ENCODE results near the gene ATXN10.

ATXN10 gene

GRCh38 chr22:45656577-45656976 lies 15.1 kb upstream of the ATXN10 start:
- H2BK15ac ChIP-seq (ENCODE audit: low read depth, poor library complexity, severe bottlenecking): no peak overlapping the region
- 100% methylated on average over 2 of the region's 2 CpGs for WGBS

DNA sequence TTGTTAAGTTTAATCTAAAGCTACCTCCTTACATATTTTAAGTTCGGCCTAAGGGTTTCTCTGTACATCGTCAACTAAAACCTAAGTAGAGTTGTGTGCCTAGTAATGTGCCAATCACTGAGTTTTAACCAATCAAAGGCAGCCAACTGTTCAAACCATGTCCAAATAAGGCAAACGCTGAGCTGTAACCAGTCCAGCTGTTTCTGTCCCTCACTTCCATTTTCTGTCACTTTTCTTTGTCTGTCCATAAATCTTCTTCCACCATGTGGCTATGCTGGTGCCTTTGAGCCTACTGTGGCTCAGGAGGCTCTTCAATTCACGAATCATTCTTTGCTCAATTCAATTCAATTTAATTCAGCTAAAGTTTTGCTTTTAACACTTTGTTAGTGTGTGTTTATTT lies 13.9 kb upstream of the ATXN10 start:
- Histone ChIP-seq H3K14ac (ENCODE audit: low read length in 2 of 2) (no peak overlapping the region), H2BK15ac (ENCODE audit: low read depth, poor library complexity, severe bottlenecking) (no peak overlapping the region), H3K9me3 (ENCODE audit: control insufficient read depth, low read length) (no peaks in the 10 kb centered on the region), H3K4me1 (ENCODE audit: control insufficient read depth, insufficient read depth, low read depth, low read length) (no peaks in the 10 kb centered on the region), H3K4me2 (ENCODE audit: low read length, poor library complexity, severe bottlenecking) (no peak overlapping the region), H4K8ac (ENCODE audit: low read length) (no peak overlapping the region), H3K4me3 (ENCODE audit: insufficient read depth in 1 of 2, low read depth in 1 of 2, low read length in 2 of 2) (no peak overlapping the region), H3K79me1 (replicated peaks; ENCODE audit: low read length, poor library complexity, severe bottlenecking) (no peaks in the 10 kb centered on the region), H2BK12ac (ENCODE audit: low read length in 2 of 2) (no peak overlapping the region), H3K4ac (ENCODE audit: low read depth in 1 of 2, low read length in 2 of 2) (no peak overlapping the region), H2BK5ac (ENCODE audit: low read depth, low read length, poor library complexity, severe bottlenecking) (no peak overlapping the region), H3K27ac (ENCODE audit: low read length, poor library complexity, severe bottlenecking) (no peak overlapping the region), H2BK120ac (ENCODE audit: low read depth, low read length) (no peak overlapping the region), H2AK5ac (ENCODE audit: low read length, severe bottlenecking) (no peak overlapping the region), H3K36me3 (ENCODE audit: control insufficient read depth in 1 of 2, insufficient read depth in 2 of 2, low read depth in 1 of 2, low read length in 2 of 2) (no peaks in the 10 kb centered on the region), H2AFZ (ENCODE audit: low read depth, low read length) (no peak overlapping the region), H3K18ac (ENCODE audit: low read depth in 1 of 2, low read length in 2 of 2) (no peak overlapping the region), H4K91ac (ENCODE audit: low read length) (no peak overlapping the region), H3K9ac (ENCODE audit: low read length) (no peak overlapping the region), H3K23ac (ENCODE audit: low read length in 2 of 2) (no peak overlapping the region), H3K27me3 (ENCODE audit: control insufficient read depth in 1 of 2, insufficient read depth in 1 of 2, low read length in 2 of 2) (peaks cover 0 to 7% of the 10 kb centered on the region in 2 experiments)
- 94% methylated on average over 3 of the region's 4 CpGs for WGBS
- no peak for DNase-seq

More at GRCh38 chr22:45656577-45656976, 15.1 kb upstream of the ATXN10 start:
- Histone ChIP-seq H3K14ac (ENCODE audit: low read length in 2 of 2) (no peak overlapping the region), H3K18ac (ENCODE audit: low read depth in 1 of 2, low read length in 2 of 2) (no peak overlapping the region), H2BK120ac (ENCODE audit: low read depth, low read length) (no peak overlapping the region), H4K91ac (ENCODE audit: low read length) (no peak overlapping the region), H3K4me1 (ENCODE audit: control insufficient read depth, insufficient read depth, low read depth, low read length) (no peaks in the 10 kb centered on the region), H3K36me3 (ENCODE audit: control insufficient read depth in 1 of 2, insufficient read depth in 2 of 2, low read depth in 1 of 2, low read length in 2 of 2) (no peaks in the 10 kb centered on the region), H3K9me3 (ENCODE audit: control insufficient read depth, low read length) (no peaks in the 10 kb centered on the region), H3K79me1 (replicated peaks; ENCODE audit: low read length, poor library complexity, severe bottlenecking) (no peaks in the 10 kb centered on the region), H3K23ac (ENCODE audit: low read length in 2 of 2) (no peak overlapping the region), H4K8ac (ENCODE audit: low read length) (no peak overlapping the region), H2BK12ac (ENCODE audit: low read length in 2 of 2) (no peak overlapping the region), H3K9ac (ENCODE audit: low read length) (no peak overlapping the region), H3K27me3 (ENCODE audit: control insufficient read depth in 1 of 2, insufficient read depth in 1 of 2, low read length in 2 of 2) (peaks cover 0 to 13% of the 10 kb centered on the region in 2 experiments), H3K4ac (ENCODE audit: low read depth in 1 of 2, low read length in 2 of 2) (no peak overlapping the region), H2BK5ac (ENCODE audit: low read depth, low read length, poor library complexity, severe bottlenecking) (no peak overlapping the region), H2AK5ac (ENCODE audit: low read length, severe bottlenecking) (no peak overlapping the region), H3K4me2 (ENCODE audit: low read length, poor library complexity, severe bottlenecking) (no peak overlapping the region), H3K4me3 (ENCODE audit: insufficient read depth in 1 of 2, low read depth in 1 of 2, low read length in 2 of 2) (no peak overlapping the region), H3K27ac (ENCODE audit: low read length, poor library complexity, severe bottlenecking) (no peak overlapping the region), H2AFZ (ENCODE audit: low read depth, low read length) (no peak overlapping the region)
- no peak for DNase-seq

DNA sequence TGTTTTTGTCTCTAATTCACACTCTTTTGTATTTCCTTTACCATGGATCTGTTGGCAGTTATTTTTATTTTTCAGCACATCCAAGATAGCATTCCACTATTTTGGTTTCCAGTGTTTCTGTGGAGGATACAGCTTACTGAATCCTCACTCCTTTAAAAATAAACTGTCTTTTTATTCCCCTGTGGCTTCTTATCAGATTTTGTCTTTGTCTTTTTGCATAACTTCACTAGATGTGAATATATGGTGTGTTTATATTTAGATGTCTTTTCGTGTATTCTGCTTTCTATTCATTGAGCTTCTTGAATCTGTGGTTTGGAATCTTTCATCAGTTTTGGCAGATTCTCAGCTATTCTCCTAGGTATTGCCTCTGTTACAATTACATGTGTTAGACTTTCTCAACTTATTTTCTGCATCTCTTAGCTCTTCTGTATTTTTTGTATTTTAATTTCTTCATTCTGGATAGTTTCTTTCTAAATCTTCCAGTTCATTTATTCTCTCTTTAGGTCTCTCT lies 7.4 kb upstream of the ATXN10 start:
- Histone ChIP-seq H3K4me2 (ENCODE audit: low read length, poor library complexity, severe bottlenecking) (no peak overlapping the region), H3K4ac (ENCODE audit: low read depth in 1 of 2, low read length in 2 of 2) (no peak overlapping the region), H2BK15ac (ENCODE audit: low read depth, poor library complexity, severe bottlenecking) (no peak overlapping the region), H2BK12ac (ENCODE audit: low read length in 2 of 2) (no peak overlapping the region), H2AK5ac (ENCODE audit: low read length, severe bottlenecking) (no peak overlapping the region), H3K4me3 (ENCODE audit: insufficient read depth in 1 of 2, low read depth in 1 of 2, low read length in 2 of 2) (no peak overlapping the region), H3K23ac (ENCODE audit: low read length in 2 of 2) (no peak overlapping the region), H2BK120ac (ENCODE audit: low read depth, low read length) (no peak overlapping the region), H4K91ac (ENCODE audit: low read length) (no peak overlapping the region), H3K18ac (ENCODE audit: low read depth in 1 of 2, low read length in 2 of 2) (no peak overlapping the region), H3K27me3 (ENCODE audit: control insufficient read depth in 1 of 2, insufficient read depth in 1 of 2, low read length in 2 of 2) (no peaks in the 10 kb centered on the region), H2BK5ac (ENCODE audit: low read depth, low read length, poor library complexity, severe bottlenecking) (no peak overlapping the region), H3K4me1 (ENCODE audit: control insufficient read depth, insufficient read depth, low read depth, low read length) (no peaks in the 10 kb centered on the region), H3K36me3 (ENCODE audit: control insufficient read depth in 1 of 2, insufficient read depth in 2 of 2, low read depth in 1 of 2, low read length in 2 of 2) (no peaks in the 10 kb centered on the region), H3K27ac (ENCODE audit: low read length, poor library complexity, severe bottlenecking) (no peak overlapping the region), H4K8ac (ENCODE audit: low read length) (no peak overlapping the region), H3K14ac (ENCODE audit: low read length in 2 of 2) (no peak overlapping the region), H3K79me1 (replicated peaks; ENCODE audit: low read length, poor library complexity, severe bottlenecking) (no peaks in the 10 kb centered on the region), H3K9me3 (ENCODE audit: control insufficient read depth, low read length) (no peaks in the 10 kb centered on the region), H2AFZ (ENCODE audit: low read depth, low read length) (no peak overlapping the region), H3K9ac (ENCODE audit: low read length) (no peak overlapping the region)
- DNase-seq: no peak
- no CpG with 5 or more reads among the region's 1 CpG for WGBS

GRCh38 chr22:45667486-45667885 lies 4.1 kb upstream of the ATXN10 start:
- Histone ChIP-seq H3K9ac (ENCODE audit: low read length) (no peak overlapping the region), H3K23ac (ENCODE audit: low read length in 2 of 2) (no peak overlapping the region), H2BK15ac (ENCODE audit: low read depth, poor library complexity, severe bottlenecking) (no peak overlapping the region), H2BK5ac (ENCODE audit: low read depth, low read length, poor library complexity, severe bottlenecking) (no peak overlapping the region), H3K27ac (ENCODE audit: low read length, poor library complexity, severe bottlenecking) (no peak overlapping the region), H3K79me1 (replicated peaks; ENCODE audit: low read length, poor library complexity, severe bottlenecking) (no peaks in the 10 kb centered on the region), H3K4me3 (ENCODE audit: insufficient read depth in 1 of 2, low read depth in 1 of 2, low read length in 2 of 2) (no peak overlapping the region), H3K4me1 (ENCODE audit: control insufficient read depth, insufficient read depth, low read depth, low read length) (peaks cover 4% of the 10 kb centered on the region), H4K8ac (ENCODE audit: low read length) (no peak overlapping the region), H3K4ac (ENCODE audit: low read depth in 1 of 2, low read length in 2 of 2) (no peak overlapping the region), H3K4me2 (ENCODE audit: low read length, poor library complexity, severe bottlenecking) (no peak overlapping the region), H2BK120ac (ENCODE audit: low read depth, low read length) (no peak overlapping the region), H2AFZ (ENCODE audit: low read depth, low read length) (no peak overlapping the region), H2BK12ac (ENCODE audit: low read length in 2 of 2) (no peak overlapping the region), H3K18ac (ENCODE audit: low read depth in 1 of 2, low read length in 2 of 2) (no peak overlapping the region), H3K14ac (ENCODE audit: low read length in 2 of 2) (no peak overlapping the region), H3K27me3 (ENCODE audit: control insufficient read depth in 1 of 2, insufficient read depth in 1 of 2, low read length in 2 of 2) (no peaks in the 10 kb centered on the region), H3K36me3 (ENCODE audit: control insufficient read depth in 1 of 2, insufficient read depth in 2 of 2, low read depth in 1 of 2, low read length in 2 of 2) (peaks cover 0 to 2% of the 10 kb centered on the region in 2 experiments), H3K9me3 (ENCODE audit: control insufficient read depth, low read length) (no peaks in the 10 kb centered on the region), H2AK5ac (ENCODE audit: low read length, severe bottlenecking) (no peak overlapping the region), H4K91ac (ENCODE audit: low read length) (no peak overlapping the region)
- no peak for DNase-seq
- WGBS: 81% methylated on average over 5 of the region's 5 CpGs
